ENCODE data around the gene OR52E4.

OR52E4 gene

GRCh38 chr11:5929571-5930368 is 49.3 kb downstream of the OR52E4 start:
- no peak for DNase-seq (ENCODE audit: low read depth in 2 of 2)

- DNase-seq (ENCODE audit: low read depth in 2 of 2): no peak
These were observed 50.2 kb downstream of the OR52E4 start for GRCh38 chr11:5930614-5931013.

GRCh38 chr11:5931061-5931460 is 50.6 kb downstream of the OR52E4 start:
- DNase-seq (ENCODE audit: low read depth in 2 of 2): no peak

GRCh38 chr11:5932671-5933070 is 52.2 kb downstream of the OR52E4 start:
- no peak for DNase-seq (ENCODE audit: low read depth in 2 of 2)

GRCh38 chr11:5933116-5933515 is 52.7 kb downstream of the OR52E4 start:
- no peak for DNase-seq (ENCODE audit: low read depth in 2 of 2)
